ENCODE measurements around the gene CLTA.
"Not testable (repeated sequence)": the region's sequence is repeated elsewhere in the genome, so short reads cannot be mapped to it uniquely, and the experiment has no call there.

The CLTA gene

GRCh38 chr9:36158917-36159316, 31.8 kb upstream of the CLTA start:
- DNase-seq: peak; percentile 64

- not testable (repeated sequence) for DNase-seq
These were observed 31.2 kb upstream of the CLTA start for GRCh38 chr9:36159509-36159908.

GRCh38 chr9:36160126-36160525, 30.6 kb upstream of the CLTA start:
- not testable (repeated sequence) for DNase-seq

GRCh38 chr9:36161187-36161586, 29.5 kb upstream of the CLTA start:
- DNase-seq: peak; percentile 42

- no peak for DNase-seq
These were observed 28.4 kb upstream of the CLTA start for GRCh38 chr9:36162211-36162738.

GRCh38 chr9:36163049-36163785, 27.5 kb upstream of the CLTA start:
- DNase-seq: peak; percentile 97

- peak; percentile 64 for DNase-seq
These were observed 26.9 kb upstream of the CLTA start for GRCh38 chr9:36163786-36164170.

GRCh38 chr9:36164372-36164771, 26.3 kb upstream of the CLTA start:
- DNase-seq: no peak

GRCh38 chr9:36164989-36165388, 25.7 kb upstream of the CLTA start:
- DNase-seq: no peak

- DNase-seq: peak; percentile 72
These were observed 24.9 kb upstream of the CLTA start for GRCh38 chr9:36165826-36166167.

- DNase-seq: peak; percentile 84
These were observed 24.4 kb upstream of the CLTA start for GRCh38 chr9:36166168-36166927.

GRCh38 chr9:36169166-36169565, 21.6 kb upstream of the CLTA start, which contains the start of gene CCIN:
Gene CCIN (plus strand): TSS chr9:36169388. CDS start chr9:36169503, 115 bp downstream.
- no peak for DNase-seq

- no peak for DNase-seq
These were observed 21.0 kb upstream of the CLTA start for GRCh38 chr9:36169708-36170107.

GRCh38 chr9:36170531-36170930, 20.2 kb upstream of the CLTA start:
- DNase-seq: no peak

GRCh38 chr9:36173861-36174260, 16.9 kb upstream of the CLTA start:
- no peak for DNase-seq

GRCh38 chr9:36174271-36174670, 16.4 kb upstream of the CLTA start:
- no peak for DNase-seq

GRCh38 chr9:36174731-36175130, 16.0 kb upstream of the CLTA start:
- no peak for DNase-seq

- not testable (repeated sequence) for DNase-seq
These were observed 15.5 kb upstream of the CLTA start for GRCh38 chr9:36175209-36175608.

- DNase-seq: not testable (repeated sequence)
These were observed 14.2 kb upstream of the CLTA start for GRCh38 chr9:36176496-36176895.

- DNase-seq: no peak
These were observed 13.2 kb upstream of the CLTA start for GRCh38 chr9:36177571-36177970.

GRCh38 chr9:36180243-36180642, 10.5 kb upstream of the CLTA start:
- DNase-seq: not testable (repeated sequence)

- DNase-seq: peak; percentile 93
These were observed 3.3 kb upstream of the CLTA start for GRCh38 chr9:36187414-36187813.

- no peak for DNase-seq
These were observed 2.5 kb upstream of the CLTA start for GRCh38 chr9:36188212-36188611.

GRCh38 chr9:36189976-36190375, 745 bp upstream of the CLTA start:
- no peak for DNase-seq

All from fibroblast of skin of scalp (primary cell).